CD14-positive monocyte (primary cell): ENCODE measurements around the gene SOX3. TPM values are rescaled to one million over a fixed set of nuclear protein-coding genes. Genes with fewer than 3 reads are reported as not detected.

Experiments used
- DNase-seq, 3 donors: peaks; one replicate each; pipeline ENCODE4 v3.0.0-alpha.2; 2011 to 2022
- H2AFZ ChIP-seq: 2 replicates; pipeline ENCODE4 v1.6.0; 2012; ENCODE audit warnings: mild to moderate bottlenecking, low read depth, low read length, inconsistent platforms; ENCODE audit not compliant: insufficient read depth, poor library complexity, severe bottlenecking
- H3K27ac ChIP-seq, 2 donors: 1 replicate in 1 of 2; 2 replicates in 1 of 2; pipeline ENCODE4 v1.5.1; 2012 to 2013; ENCODE audit warnings: low read length in 2 of 2, control low read depth in 1 of 2, inconsistent platforms in 1 of 2, low read depth in 1 of 2, mild to moderate bottlenecking in 1 of 2
- H3K27me3 ChIP-seq, 2 donors: one replicate each; pipeline versions ENCODE4 v1.6.0 to v1.6.1; 2011 to 2013; ENCODE audit warnings: low read length in 2 of 2; ENCODE audit not compliant: control insufficient read depth in 2 of 2, insufficient read depth in 2 of 2
- H3K36me3 ChIP-seq, 2 donors: replicated peaks in 1 of 2; 1 replicate in 1 of 2; 2 replicates in 1 of 2; pipeline versions ENCODE4 v1.5.1 to v1.6.1; 2012 to 2013; ENCODE audit warnings: low read length in 2 of 2, control low read depth in 1 of 2, inconsistent platforms in 1 of 2, mild to moderate bottlenecking in 1 of 2; ENCODE audit not compliant: insufficient read depth in 2 of 2, control insufficient read depth in 1 of 2
- H3K4me1 ChIP-seq, 2 donors: 1 replicate in 1 of 2; 2 replicates in 1 of 2; pipeline versions ENCODE4 v1.5.1 to v1.6.1; 2012 to 2013; ENCODE audit warnings: low read length in 2 of 2, control low read depth in 1 of 2, inconsistent platforms in 1 of 2, mild to moderate bottlenecking in 1 of 2, moderate library complexity in 1 of 2; ENCODE audit not compliant: insufficient read depth in 2 of 2, control insufficient read depth in 1 of 2
- H3K4me2 ChIP-seq: replicated peaks from 2 replicates; pipeline ENCODE3; 2012; ENCODE audit warnings: low read length, moderate library complexity, mild to moderate bottlenecking; ENCODE audit not compliant: poor library complexity, severe bottlenecking; ENCODE audit errors: extremely low read depth
- H3K4me3 ChIP-seq, 3 experiments: fragments of 200-600 bp in 1 of 3; sonication (generic) in 1 of 3; replicated peaks in 1 of 3; 1 replicate in 2 of 3; 2 replicates in 1 of 3; pipeline ENCODE4 v1.5.1; 2011 to 2013; ENCODE audit warnings: low read length in 3 of 3, mild to moderate bottlenecking in 3 of 3, control low read depth in 2 of 3, low read depth in 2 of 3, inconsistent platforms in 1 of 3, moderate library complexity in 1 of 3
- H3K79me2 ChIP-seq: 2 replicates; pipeline ENCODE4 v1.6.0; 2012; ENCODE audit warnings: mild to moderate bottlenecking, control low read depth, inconsistent platforms, low read length, moderate library complexity; ENCODE audit not compliant: insufficient read depth
- H3K9ac ChIP-seq: 2 replicates; pipeline ENCODE4 v1.6.0; 2017; ENCODE audit warnings: low read length, mild to moderate bottlenecking; ENCODE audit not compliant: insufficient read depth, poor library complexity, severe bottlenecking
- H3K9me3 ChIP-seq, 2 donors: replicated peaks in 1 of 2; 1 replicate in 1 of 2; 2 replicates in 1 of 2; pipeline versions ENCODE4 v1.5.1 to v1.6.1; 2012 to 2013; ENCODE audit warnings: low read length in 2 of 2, control low read depth in 1 of 2; ENCODE audit not compliant: control insufficient read depth in 1 of 2, insufficient read depth in 1 of 2
- H4K20me1 ChIP-seq: 2 replicates; pipeline ENCODE4 v1.6.0; 2012; ENCODE audit warnings: mild to moderate bottlenecking, low read length, control low read depth, moderate library complexity; ENCODE audit not compliant: insufficient read depth
- H3K27ac Mint-ChIP-seq, 7 donors: one replicate each; pipeline ENCODE4 v1.8.0; 2020; ENCODE audit warnings: mild to moderate bottlenecking in 7 of 7, mixed read lengths in 7 of 7, moderate library complexity in 6 of 7, inconsistent platforms in 2 of 7
- H3K27me3 Mint-ChIP-seq, 3 donors: one replicate each; pipeline ENCODE4 v1.8.0; 2021 to 2022; ENCODE audit warnings: low read depth in 3 of 3, mild to moderate bottlenecking in 3 of 3, mixed read lengths in 3 of 3, moderate library complexity in 3 of 3, inconsistent platforms in 1 of 3
- H3K36me3 Mint-ChIP-seq, 2 donors: one replicate each; pipeline ENCODE4 v1.8.0; 2020; ENCODE audit warnings: mixed read lengths in 2 of 2, inconsistent platforms in 1 of 2, mild to moderate bottlenecking in 1 of 2
- H3K4me1 Mint-ChIP-seq: one replicate; pipeline ENCODE4 v1.8.0; 2020; ENCODE audit warnings: mild to moderate bottlenecking, mixed read lengths
- H3K4me3 Mint-ChIP-seq, 2 donors: one replicate each; pipeline ENCODE4 v1.8.0; 2020; ENCODE audit warnings: mild to moderate bottlenecking in 2 of 2, mixed read lengths in 2 of 2, moderate library complexity in 1 of 2
- H3K9me3 Mint-ChIP-seq, 7 donors: one replicate each; pipeline ENCODE4 v1.8.0; 2020 to 2022; ENCODE audit warnings: mixed read lengths in 7 of 7, mild to moderate bottlenecking in 6 of 7, moderate library complexity in 6 of 7, inconsistent platforms in 2 of 7
- CTCF ChIP-seq: fragments of 200-600 bp; IDR thresholded peaks from one replicate; pipeline ENCODE4 v1.8.0; 2022; ENCODE audit warnings: antibody characterized with exemption, mild to moderate bottlenecking
- WGBS: methylation state at CpG from one replicate; pipeline ENCODE4 v1.1.5; 2013; ENCODE audit warnings: missing lambda C conversion rate; ENCODE audit not compliant: insufficient coverage; 5-methylcytosine and 5-hydroxymethylcytosine counted together
- intact Hi-C, 2 donors: fragments of 100-400 bp; cut with micrococcal nuclease; formaldehyde crosslinking; loops; one replicate each; pipeline versions ENCODE4 v1.15.0 to v1.15.1; 2023
- polyA plus RNA-seq, 3 donors: library from polyadenylated mRNA; depleted of rRNA in 1 of 3; unstranded in 2 of 3; stranded (reverse) in 1 of 3; fragments of 300-500 nt in 2 of 3; fragments of >200 nt in 1 of 3; fragmentation: Illumina TruSeq in 2 of 3; gene quantifications; 1 replicate in 2 of 3; 2 replicates in 1 of 3; pipeline ENCODE4 v1.2.3, GENCODE V29; 2012 to 2021

Gene SOX3
- polyA plus RNA-seq, 3 donors = not detected

GRCh38 chrX:140510306-140510676, 5.4 kb upstream of the SOX3 start:
- H3K4me3 Mint-ChIP-seq = peak overlapping the region in 1 of 2 donors; percentile 78
- H3K9ac ChIP-seq = no peak overlapping the region
- no peaks in the 10 kb centered on the region for H4K20me1 ChIP-seq
- no peak for DNase-seq
- WGBS = no CpG with 5 or more reads among the region's 12 CpGs
- intact Hi-C loops = no loop called here
- H3K27me3 Mint-ChIP-seq = peaks cover 63 to 72% (median 70%) of the 10 kb centered on the region in 3 donors
- H2AFZ ChIP-seq = no peak overlapping the region
- H3K4me2 ChIP-seq = no peak overlapping the region
- no peak overlapping the region for H3K27ac Mint-ChIP-seq
- H3K79me2 ChIP-seq = no peaks in the 10 kb centered on the region
- H3K4me3 ChIP-seq = no peak overlapping the region
- H3K4me1 Mint-ChIP-seq = no peaks in the 10 kb centered on the region
- H3K27ac ChIP-seq = no peak overlapping the region
- H3K9me3 ChIP-seq = peaks cover 0 to 57% of the 10 kb centered on the region in 2 donors
- no peaks in the 10 kb centered on the region for H3K36me3 ChIP-seq
- no peaks in the 10 kb centered on the region for H3K4me1 ChIP-seq
- peaks cover 33 to 79% of the 10 kb centered on the region in 2 donors for H3K27me3 ChIP-seq
- peaks cover 0 to 55% (median 39%) of the 10 kb centered on the region in 7 donors for H3K9me3 Mint-ChIP-seq
- peaks cover 0 to 3% of the 10 kb centered on the region in 2 donors for H3K36me3 Mint-ChIP-seq
- no peak for TF ChIP-seq CTCF

GRCh38 chrX:140509468-140510305, 4.8 kb upstream of the SOX3 start:
- peaks cover 66 to 77% (median 75%) of the 10 kb centered on the region in 3 donors for H3K27me3 Mint-ChIP-seq
- H3K36me3 Mint-ChIP-seq = peaks cover 0 to 3% of the 10 kb centered on the region in 2 donors
- DNase-seq = no peak
- H3K4me1 Mint-ChIP-seq = no peaks in the 10 kb centered on the region
- H3K36me3 ChIP-seq = no peaks in the 10 kb centered on the region
- no peaks in the 10 kb centered on the region for H3K79me2 ChIP-seq
- peaks cover 33 to 84% of the 10 kb centered on the region in 2 donors for H3K27me3 ChIP-seq
- H3K9me3 ChIP-seq = peaks cover 0 to 61% of the 10 kb centered on the region in 2 donors
- H3K4me1 ChIP-seq = no peaks in the 10 kb centered on the region
- H4K20me1 ChIP-seq = no peaks in the 10 kb centered on the region
- no peak overlapping the region for H3K4me2 ChIP-seq
- intact Hi-C loops = no loop called here
- H3K4me3 ChIP-seq = no peak overlapping the region
- H3K27ac Mint-ChIP-seq = no peak overlapping the region
- H2AFZ ChIP-seq = no peak overlapping the region
- peak overlapping the region in 1 of 2 donors; percentile 78 for H3K4me3 Mint-ChIP-seq
- TF ChIP-seq CTCF = no peak
- peaks cover 0 to 59% (median 39%) of the 10 kb centered on the region in 7 donors for H3K9me3 Mint-ChIP-seq
- no peak overlapping the region for H3K27ac ChIP-seq
- whole genome bisulfite sequencing = 1% methylated on average over 10 of the region's 30 CpGs
- H3K9ac ChIP-seq = no peak overlapping the region
